GM12874 (cell line): Measurements from ENCODE around the gene CLDN6.

Experiments
- TF ChIP-seq, protein P1 (sequence below): IDR thresholded peaks from 2 replicates; pipeline ENCODE4 v1.5.1; 2011; ENCODE audit warnings: low read depth, mild to moderate bottlenecking, control low read depth, low read length, moderate library complexity; ENCODE audit not compliant: insufficient read depth

Gene CLDN6

DNA sequence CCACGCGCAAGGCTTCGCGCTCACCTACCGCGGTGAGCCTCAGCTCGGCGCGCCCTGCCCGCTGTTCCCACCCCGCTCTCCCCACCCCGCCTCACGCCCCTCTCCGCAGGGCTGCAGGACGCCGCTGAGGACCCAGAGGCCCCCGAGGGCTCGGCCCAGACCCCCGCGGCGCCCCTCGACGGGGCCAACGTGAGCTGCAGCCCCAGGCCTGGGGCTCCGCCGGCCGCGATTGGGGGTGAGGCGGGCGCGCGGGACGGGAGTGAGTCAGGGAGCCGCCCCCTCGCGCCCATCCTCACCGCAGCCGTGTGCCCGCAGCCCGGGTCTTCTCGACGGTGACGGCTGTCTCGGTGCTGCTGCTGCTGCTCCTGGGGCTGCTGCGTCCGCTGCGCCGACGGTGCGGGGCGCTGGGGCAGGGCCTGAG, 50.8 kb downstream of the CLDN6 start:
- TF ChIP-seq, protein P1, sequence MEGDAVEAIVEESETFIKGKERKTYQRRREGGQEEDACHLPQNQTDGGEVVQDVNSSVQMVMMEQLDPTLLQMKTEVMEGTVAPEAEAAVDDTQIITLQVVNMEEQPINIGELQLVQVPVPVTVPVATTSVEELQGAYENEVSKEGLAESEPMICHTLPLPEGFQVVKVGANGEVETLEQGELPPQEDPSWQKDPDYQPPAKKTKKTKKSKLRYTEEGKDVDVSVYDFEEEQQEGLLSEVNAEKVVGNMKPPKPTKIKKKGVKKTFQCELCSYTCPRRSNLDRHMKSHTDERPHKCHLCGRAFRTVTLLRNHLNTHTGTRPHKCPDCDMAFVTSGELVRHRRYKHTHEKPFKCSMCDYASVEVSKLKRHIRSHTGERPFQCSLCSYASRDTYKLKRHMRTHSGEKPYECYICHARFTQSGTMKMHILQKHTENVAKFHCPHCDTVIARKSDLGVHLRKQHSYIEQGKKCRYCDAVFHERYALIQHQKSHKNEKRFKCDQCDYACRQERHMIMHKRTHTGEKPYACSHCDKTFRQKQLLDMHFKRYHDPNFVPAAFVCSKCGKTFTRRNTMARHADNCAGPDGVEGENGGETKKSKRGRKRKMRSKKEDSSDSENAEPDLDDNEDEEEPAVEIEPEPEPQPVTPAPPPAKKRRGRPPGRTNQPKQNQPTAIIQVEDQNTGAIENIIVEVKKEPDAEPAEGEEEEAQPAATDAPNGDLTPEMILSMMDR: no peak

DNA sequence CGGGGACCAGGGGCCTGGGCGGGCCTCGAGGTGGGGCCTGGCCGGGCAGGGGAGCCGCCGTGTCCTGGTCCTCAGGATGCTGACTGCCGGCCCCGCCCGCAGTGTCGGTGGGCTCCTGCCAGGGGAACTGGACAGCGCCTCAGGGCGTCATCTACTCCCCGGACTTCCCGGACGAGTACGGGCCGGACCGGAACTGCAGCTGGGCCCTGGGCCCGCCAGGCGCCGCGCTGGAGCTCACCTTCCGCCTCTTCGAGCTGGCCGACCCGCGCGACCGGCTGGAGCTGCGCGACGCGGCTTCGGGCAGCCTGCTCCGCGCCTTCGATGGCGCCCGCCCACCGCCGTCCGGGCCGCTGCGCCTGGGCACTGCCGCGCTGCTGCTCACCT, 51.2 kb downstream of the CLDN6 start:
- TF ChIP-seq, protein P1: no peak

DNA sequence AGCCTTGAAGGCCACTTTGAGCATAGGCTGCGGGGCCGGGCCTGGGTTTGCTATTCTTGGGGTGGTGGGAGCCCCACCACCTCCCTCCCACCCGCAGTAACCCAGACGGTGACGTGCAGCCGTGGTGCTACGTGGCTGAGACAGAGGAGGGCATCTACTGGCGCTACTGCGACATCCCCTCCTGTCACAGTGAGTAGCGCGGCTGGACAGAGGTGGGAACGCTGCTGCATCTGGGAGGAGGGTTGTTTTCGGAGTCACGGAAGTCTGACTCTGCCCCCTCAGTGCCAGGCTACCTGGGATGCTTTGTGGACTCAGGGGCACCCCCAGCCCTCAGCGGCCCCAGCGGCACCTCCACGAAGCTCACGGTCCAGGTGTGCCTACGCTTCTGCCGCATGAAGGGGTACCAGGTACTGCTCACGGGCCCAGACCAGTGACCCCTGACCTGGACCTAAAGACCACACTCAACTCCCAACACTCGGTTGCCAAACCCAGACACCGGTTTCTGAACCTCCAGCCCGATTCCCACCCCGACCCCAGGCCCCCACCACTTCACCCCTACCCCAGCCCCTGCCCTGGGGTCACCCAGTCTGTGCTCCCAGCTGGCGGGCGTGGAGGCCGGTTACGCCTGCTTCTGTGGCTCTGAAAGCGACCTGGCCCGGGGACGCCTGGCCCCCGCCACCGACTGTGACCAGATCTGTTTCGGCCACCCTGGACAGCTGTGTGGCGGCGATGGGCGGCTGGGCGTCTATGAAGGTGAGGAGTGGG, 51.8 kb downstream of the CLDN6 start:
- TF ChIP-seq, protein P1: no peak
